GM13977 (cell line): Measurements from ENCODE around the gene LRRTM1.

Experiments
- DNase-seq: peaks from one replicate; pipeline ENCODE4 v3.0.0; 2012; ENCODE audit warnings: low spot score
- in situ Hi-C: fragments of 300-500 bp; cut with MboI; formaldehyde crosslinking; loops from one replicate; pipeline ENCODE4 v1.12.0; 2022; ENCODE audit warnings: low sequenced_read_pairs, low pct_unique_long_range_greater_than_20kb, mixed read lengths, inconsistent platforms; ENCODE audit not compliant: unreplicated experiment
- TF ChIP-seq, protein P1 (sequence below): IDR thresholded peaks from 2 replicates; pipeline ENCODE4 v1.5.1; 2012; ENCODE audit warnings: mild to moderate bottlenecking, control low read depth; ENCODE audit not compliant: insufficient read depth; ENCODE audit errors: extremely low read depth, missing control alignments

The LRRTM1 gene

DNA sequence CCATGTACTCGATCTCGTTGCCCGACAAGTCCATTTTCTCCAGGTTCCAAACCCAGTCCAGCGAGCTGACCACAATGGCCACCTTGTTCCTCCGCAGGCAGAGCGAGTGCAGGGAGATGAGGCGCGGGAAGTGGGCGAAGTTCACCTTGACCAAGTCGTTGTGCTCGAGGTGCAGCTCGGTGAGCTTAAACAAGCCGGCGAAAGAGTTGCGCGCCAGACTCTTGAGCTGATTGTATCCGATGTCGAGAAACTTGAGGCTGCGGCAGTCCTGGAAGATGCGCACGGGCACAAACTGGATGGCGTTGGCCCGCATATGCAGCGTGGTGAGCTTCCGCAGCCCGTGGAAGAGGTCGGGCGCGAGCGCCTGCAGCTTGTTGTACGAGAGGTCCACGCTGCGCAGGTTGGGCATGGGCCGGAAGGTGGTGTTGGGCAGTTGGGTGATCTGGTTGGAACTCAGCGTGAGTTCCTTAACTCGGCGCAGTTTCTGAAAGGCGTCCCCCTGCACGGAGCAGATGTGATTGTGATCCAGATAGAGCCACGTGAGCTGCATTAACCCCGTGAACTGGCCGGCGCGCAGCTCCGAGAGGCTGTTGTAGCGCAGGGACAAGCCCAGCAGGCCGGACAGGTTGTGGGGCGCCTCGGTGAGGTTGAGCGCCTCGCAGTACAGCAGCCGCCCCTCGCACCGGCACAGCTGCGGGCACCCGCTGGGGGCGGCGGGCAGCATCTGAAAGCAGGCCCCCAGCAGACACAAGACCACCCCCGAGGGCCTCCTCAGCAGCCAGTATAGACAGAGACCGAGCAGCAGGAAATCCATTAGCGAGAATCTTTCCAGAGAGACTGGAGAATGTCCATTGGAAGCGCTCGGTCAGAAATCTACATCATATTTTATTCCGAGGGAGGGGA lies 1.3 kb downstream of the LRRTM1 start:
- TF ChIP-seq, protein P1, sequence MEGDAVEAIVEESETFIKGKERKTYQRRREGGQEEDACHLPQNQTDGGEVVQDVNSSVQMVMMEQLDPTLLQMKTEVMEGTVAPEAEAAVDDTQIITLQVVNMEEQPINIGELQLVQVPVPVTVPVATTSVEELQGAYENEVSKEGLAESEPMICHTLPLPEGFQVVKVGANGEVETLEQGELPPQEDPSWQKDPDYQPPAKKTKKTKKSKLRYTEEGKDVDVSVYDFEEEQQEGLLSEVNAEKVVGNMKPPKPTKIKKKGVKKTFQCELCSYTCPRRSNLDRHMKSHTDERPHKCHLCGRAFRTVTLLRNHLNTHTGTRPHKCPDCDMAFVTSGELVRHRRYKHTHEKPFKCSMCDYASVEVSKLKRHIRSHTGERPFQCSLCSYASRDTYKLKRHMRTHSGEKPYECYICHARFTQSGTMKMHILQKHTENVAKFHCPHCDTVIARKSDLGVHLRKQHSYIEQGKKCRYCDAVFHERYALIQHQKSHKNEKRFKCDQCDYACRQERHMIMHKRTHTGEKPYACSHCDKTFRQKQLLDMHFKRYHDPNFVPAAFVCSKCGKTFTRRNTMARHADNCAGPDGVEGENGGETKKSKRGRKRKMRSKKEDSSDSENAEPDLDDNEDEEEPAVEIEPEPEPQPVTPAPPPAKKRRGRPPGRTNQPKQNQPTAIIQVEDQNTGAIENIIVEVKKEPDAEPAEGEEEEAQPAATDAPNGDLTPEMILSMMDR, result no peak
- DNase-seq, result peak; percentile 48
- in situ Hi-C loops, result no loop called here

DNA sequence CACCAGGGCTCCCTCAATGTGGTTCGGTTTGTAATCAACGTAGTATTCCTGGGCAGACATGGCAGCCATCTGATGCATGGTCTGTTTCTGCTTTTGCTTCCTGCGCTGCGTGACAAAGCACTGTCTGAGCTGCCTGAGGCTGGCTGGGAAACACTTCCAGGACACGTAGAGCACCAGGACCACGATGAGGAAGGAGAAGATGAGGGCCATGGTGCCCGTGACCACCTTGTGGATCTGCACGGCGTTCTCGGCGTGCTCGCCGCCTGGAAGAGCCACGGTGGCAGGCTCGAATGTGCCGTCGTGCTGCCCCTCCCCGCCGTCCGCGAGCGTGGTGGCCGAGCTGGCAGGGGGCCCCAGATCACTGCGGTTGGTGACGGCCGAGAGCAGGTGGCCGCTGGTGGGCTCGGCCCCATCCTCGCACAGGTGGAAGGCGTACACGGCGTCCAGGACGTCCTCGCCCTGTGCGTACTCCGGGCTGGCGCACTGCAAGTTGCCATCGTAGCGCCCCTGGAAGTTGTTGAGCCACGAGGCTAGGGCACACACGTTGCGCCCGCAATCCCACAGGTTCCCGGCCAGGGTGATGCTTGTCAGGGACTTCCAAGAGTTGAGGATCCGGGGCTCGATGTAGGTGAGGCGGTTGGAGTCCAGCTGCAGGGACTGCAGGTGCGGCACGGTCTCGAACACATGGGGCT lies 2.1 kb downstream of the LRRTM1 start:
- TF ChIP-seq, protein P1, result no peak

DNA sequence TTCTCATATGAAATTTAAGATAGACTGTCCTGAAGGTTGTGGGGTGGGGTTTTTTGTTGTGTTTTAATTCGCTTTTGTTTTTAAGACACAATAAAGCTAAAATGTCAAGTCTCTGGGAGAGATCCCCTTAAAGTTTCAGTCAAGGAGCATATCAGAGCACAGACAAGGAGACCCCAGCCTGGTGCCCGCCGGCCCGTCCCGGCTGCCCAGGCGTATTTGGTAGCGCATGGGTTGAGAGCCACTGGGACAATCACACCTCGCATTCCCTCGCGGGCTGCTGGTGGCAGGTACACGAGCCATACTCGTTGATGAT lies 2.6 kb downstream of the LRRTM1 start:
- in situ Hi-C loops, result no loop called here
- TF ChIP-seq, protein P1, result no peak
- DNase-seq, result no peak

More for the DNA sequence above, 2.1 kb downstream of the LRRTM1 start:
- DNase-seq, result no peak
- in situ Hi-C loops, result no loop called here

DNA sequence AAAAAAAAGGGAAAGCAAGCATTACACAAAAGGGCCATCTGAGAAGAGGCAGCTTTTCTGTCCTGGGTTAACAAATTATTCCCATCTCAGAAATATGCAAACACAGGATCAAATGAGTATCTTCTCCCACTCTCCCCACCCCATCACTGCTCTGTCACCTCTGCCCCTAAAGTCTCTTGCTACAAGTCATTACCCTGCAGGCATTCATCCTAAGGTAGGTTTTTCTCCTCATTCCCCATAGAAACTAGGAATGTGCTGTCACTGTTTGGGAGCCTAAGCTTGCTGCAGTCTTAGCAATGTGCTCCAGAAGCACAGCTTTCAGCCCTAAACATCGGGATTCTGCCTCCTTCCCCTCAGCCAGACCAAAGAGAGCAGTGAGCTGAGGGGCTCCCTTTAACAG lies 3.6 kb downstream of the LRRTM1 start:
- DNase-seq, result no peak
- in situ Hi-C loops, result no loop called here

DNA sequence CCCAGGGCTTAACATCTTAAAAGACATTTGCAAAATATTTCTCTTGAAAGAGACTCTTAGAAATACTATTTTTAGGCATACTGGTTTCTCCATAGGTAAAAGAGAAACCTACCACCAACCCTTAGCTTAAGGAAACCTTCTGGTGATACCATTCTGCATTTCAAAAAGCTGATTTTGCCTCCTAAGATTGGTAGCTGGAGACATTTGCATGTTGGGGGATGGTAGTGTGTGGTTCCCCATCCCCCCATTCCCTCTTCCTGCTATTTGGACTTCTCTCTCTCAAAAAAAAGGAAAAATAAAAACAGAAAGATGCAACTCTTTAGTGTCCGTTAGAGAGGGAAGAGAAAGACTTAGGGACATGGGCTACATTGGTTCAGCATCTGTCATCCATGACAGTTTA lies 4.2 kb downstream of the LRRTM1 start:
- TF ChIP-seq, protein P1, result no peak
- DNase-seq, result no peak
- in situ Hi-C loops, result no loop called here

More for the DNA sequence above, 3.6 kb downstream of the LRRTM1 start:
- TF ChIP-seq, protein P1, result no peak

DNA sequence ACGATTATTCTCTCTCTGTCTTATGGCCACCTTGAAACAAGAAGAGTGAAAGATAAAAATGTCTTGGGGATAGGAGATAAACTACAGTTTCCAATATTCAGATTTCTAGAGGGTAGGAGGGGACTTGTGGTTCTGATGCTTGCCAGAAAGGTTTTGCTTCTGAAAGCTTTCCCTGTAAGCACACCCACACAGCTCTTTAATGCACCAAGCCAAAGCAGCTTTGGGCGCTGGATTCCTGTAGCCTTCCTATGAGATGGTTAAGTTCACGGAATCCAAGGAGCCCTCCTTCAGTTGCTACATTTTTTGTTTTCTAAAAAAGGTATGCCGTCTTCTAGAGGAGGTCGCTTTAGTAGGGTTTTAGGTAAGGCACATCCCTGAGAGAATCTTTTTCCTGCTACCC lies 4.9 kb downstream of the LRRTM1 start:
- TF ChIP-seq, protein P1, result no peak
- in situ Hi-C loops, result no loop called here
- DNase-seq, result no peak
